DOHH2 (cell line): ENCODE measurements around the gene OLFML2A.

ENCODE experiments used
- CTCF ChIP-seq: fragments of 200-600 bp; sonication (generic); IDR thresholded peaks from one replicate; pipeline ENCODE4 v1.5.1; 2014; ENCODE audit warnings: antibody characterized with exemption, mild to moderate bottlenecking, low read depth, low read length; ENCODE audit not compliant: poor library complexity, severe bottlenecking
- EZH2phosphoT487 ChIP-seq: fragments of 200-600 bp; sonication (generic); IDR thresholded peaks from 2 replicates; pipeline ENCODE4 v1.6.1; 2017; ENCODE audit warnings: borderline replicate concordance, mild to moderate bottlenecking, antibody characterized with exemption, low read length, moderate library complexity, mixed read lengths

DNA sequence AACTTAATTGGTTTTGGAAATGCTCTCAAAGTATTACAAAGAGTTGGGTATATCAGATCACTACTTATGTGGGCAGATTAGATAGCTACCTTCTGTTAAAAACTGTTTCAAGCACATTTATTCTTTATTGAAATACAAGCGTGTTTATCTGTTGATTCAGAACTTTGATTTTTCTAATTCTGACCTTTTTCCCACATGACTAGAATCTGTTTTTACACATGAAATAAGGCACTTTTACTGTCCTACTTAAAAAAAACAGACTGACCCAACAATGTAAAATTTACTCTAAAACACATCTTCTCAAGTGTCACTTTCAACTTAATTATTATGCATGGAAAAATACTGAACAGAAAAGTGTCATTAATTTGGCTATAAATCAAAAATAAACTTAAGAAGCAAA lies 10.6 kb upstream of the OLFML2A start:
- TF ChIP-seq EZH2phosphoT487 (no peak), CTCF (no peak)
